Activated CD4-positive, alpha-beta T cell treated with anti-CD3 and anti-CD28 coated beads, Interleukin-2, Interleukin-6, amounts not matched to agents 100 ng/mL and 50 ng/mL, durations not matched to agents 16 hours and 8 hours (primary cell): ENCODE measurements around the gene PAXX.

Experiments
- DNase-seq: peaks from one replicate; pipeline ENCODE4 v3.0.0-alpha.2; 2020

Gene PAXX

GRCh38 chr9:136983167-136983566, 9.1 kb upstream of the PAXX start:
- no peak for DNase-seq

GRCh38 chr9:136983656-136984314, 8.4 kb upstream of the PAXX start:
- DNase-seq = no peak

GRCh38 chr9:136984464-136985026, 7.7 kb upstream of the PAXX start:
- DNase-seq = no peak

- no peak for DNase-seq
Observed at GRCh38 chr9:136985027-136985602, 7.1 kb upstream of the PAXX start.

GRCh38 chr9:136985853-136986252, 6.4 kb upstream of the PAXX start:
- no peak for DNase-seq

- no peak for DNase-seq
Observed at GRCh38 chr9:136988872-136989271, 3.4 kb upstream of the PAXX start.

GRCh38 chr9:136990242-136990911, 1.8 kb upstream of the PAXX start:
- DNase-seq = no peak

GRCh38 chr9:136992819-136993369, 672 bp downstream of the PAXX start:
- no peak for DNase-seq

GRCh38 chr9:136994180-136994887, 2.1 kb downstream of the PAXX start:
- DNase-seq = no peak

GRCh38 chr9:136994888-136995230, 2.6 kb downstream of the PAXX start:
- DNase-seq = no peak

GRCh38 chr9:136995362-136995761, 3.1 kb downstream of the PAXX start:
- DNase-seq = no peak

GRCh38 chr9:136995772-136996311, 3.6 kb downstream of the PAXX start:
- no peak for DNase-seq

GRCh38 chr9:136996361-136997292, 4.4 kb downstream of the PAXX start, which contains the start of gene CLIC3:
CLIC3 (minus strand) TSS chr9:136996568; CDS start chr9:136996543, 25 bp downstream.
- DNase-seq = peak; percentile 41

- no peak for DNase-seq
Observed at GRCh38 chr9:136997371-136997770, 5.1 kb downstream of the PAXX start.

GRCh38 chr9:136997830-136998234, 5.6 kb downstream of the PAXX start:
- DNase-seq = peak; percentile 37

- DNase-seq = peak; percentile 65
Observed at GRCh38 chr9:137000177-137000930, 8.1 kb downstream of the PAXX start.

- DNase-seq = no peak
Observed at GRCh38 chr9:137001857-137002645, 9.8 kb downstream of the PAXX start.

- no peak for DNase-seq
Observed at GRCh38 chr9:137002646-137003041, 10.4 kb downstream of the PAXX start.

- DNase-seq = peak; percentile 34
Observed at GRCh38 chr9:137004285-137004684, 12.1 kb downstream of the PAXX start.
